Suprapubic skin (tissue), 4 donors: Measurements from ENCODE around the gene ZNF584. TPM values are rescaled to one million over a fixed set of nuclear protein-coding genes. Genes with fewer than 3 reads are reported as not detected.
"Not testable (repeated sequence)": the region's sequence is repeated elsewhere in the genome, so short reads cannot be mapped to it uniquely, and the experiment has no call there.

ENCODE experiments used
- DNase-seq, 2 donors: peaks; one replicate each; pipeline ENCODE4 v3.0.0-alpha.2; 2019; ENCODE audit warnings: low spot score in 2 of 2
- H3K27ac ChIP-seq: fragments of 200-600 bp; sonication (generic); one replicate; pipeline ENCODE4 v1.5.1; 2019
- H3K27me3 ChIP-seq: fragments of 200-600 bp; sonication (generic); one replicate; pipeline ENCODE4 v1.5.1; 2019
- H3K36me3 ChIP-seq: fragments of 200-600 bp; sonication (generic); one replicate; pipeline ENCODE4 v1.5.1; 2019
- H3K4me1 ChIP-seq: fragments of 200-600 bp; sonication (generic); one replicate; pipeline ENCODE4 v1.5.1; 2019
- H3K4me3 ChIP-seq: fragments of 200-600 bp; sonication (generic); one replicate; pipeline ENCODE4 v1.5.1; 2019; ENCODE audit warnings: mild to moderate bottlenecking
- H3K9me3 ChIP-seq: fragments of 200-600 bp; sonication (generic); one replicate; pipeline ENCODE4 v1.5.1; 2019
- EP300 ChIP-seq: sonication (generic); formaldehyde crosslinking; IDR thresholded peaks from one replicate; pipeline ENCODE4 v1.6.1; 2017; ENCODE audit warnings: antibody characterized with exemption
- POLR2A ChIP-seq, 2 donors: fragments of 450-650 bp; IDR thresholded peaks; one replicate each; pipeline ENCODE4 v1.6.1; 2017; ENCODE audit warnings: antibody characterized with exemption in 2 of 2, mild to moderate bottlenecking in 2 of 2, moderate library complexity in 2 of 2
- POLR2AphosphoS5 ChIP-seq, 3 donors: sonication (generic); formaldehyde crosslinking; IDR thresholded peaks; one replicate each; pipeline ENCODE4 v1.6.1; 2017; ENCODE audit warnings: antibody characterized with exemption in 3 of 3
- whole genome bisulfite sequencing: methylation state at CpG from one replicate; pipeline ENCODE4 v1.1.5; 2018; 5-methylcytosine and 5-hydroxymethylcytosine counted together
- total RNA-seq, 4 donors: library from RNA; depleted of rRNA; stranded (reverse); fragments of >200 nt; gene quantifications; one replicate each; pipeline ENCODE4 v1.1.0, GENCODE V29; 2016
- TF ChIP-seq, protein P1 (sequence below), 2 donors: fragments of 200-600 bp in 1 of 2; fragments of 450-650 bp in 1 of 2; sonication (generic) in 1 of 2; IDR thresholded peaks; one replicate each; pipeline ENCODE4 v1.5.1; 2016 to 2019; ENCODE audit warnings: antibody characterized with exemption in 2 of 2, mild to moderate bottlenecking in 1 of 2, moderate library complexity in 1 of 2

Gene ZNF584
- total RNA-seq, 4 donors from 2014 or later: 15.8 to 21.2 (median 17.4) TPM

DNA sequence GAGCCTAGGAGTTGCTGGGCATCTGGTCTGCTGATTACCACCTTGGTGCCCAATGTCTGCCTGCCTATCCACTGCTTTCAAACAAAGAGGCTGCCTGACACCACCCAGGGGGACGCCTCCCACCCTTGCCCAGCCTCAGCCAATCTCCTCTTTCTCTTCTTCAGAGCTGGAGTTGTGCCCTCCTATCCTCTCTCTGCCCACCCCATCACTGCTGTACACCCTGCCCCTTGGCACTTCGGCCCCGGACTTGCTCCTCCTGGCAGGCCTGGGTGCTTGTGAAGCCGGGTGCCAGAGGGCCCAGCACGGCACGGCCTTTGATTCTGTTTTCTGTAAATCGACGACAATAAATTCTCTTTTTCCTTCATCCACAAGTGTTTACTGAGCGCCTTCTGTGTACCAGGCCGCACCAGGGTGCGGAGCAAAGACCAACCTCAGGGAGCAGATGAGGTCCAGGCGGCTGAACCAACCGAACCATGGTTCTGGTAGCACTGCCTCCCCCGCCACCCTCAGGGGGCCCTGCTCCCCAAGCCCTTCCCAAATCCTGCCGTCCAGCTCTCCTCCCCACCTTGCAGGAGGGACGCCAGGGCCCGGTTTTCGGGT lies 8.0 kb upstream of the ZNF584 start:
- peaks cover 18% of the 10 kb centered on the region for H3K27me3 ChIP-seq
- no peak overlapping the region for H3K27ac ChIP-seq
- H3K4me1 ChIP-seq: peaks cover 34% of the 10 kb centered on the region
- H3K9me3 ChIP-seq: no peaks in the 10 kb centered on the region
- no peaks in the 10 kb centered on the region for H3K36me3 ChIP-seq
- WGBS: 51% methylated on average over 18 of the region's 18 CpGs
- peak overlapping the region; percentile 69 for H3K4me3 ChIP-seq
- TF ChIP-seq, protein P1, sequence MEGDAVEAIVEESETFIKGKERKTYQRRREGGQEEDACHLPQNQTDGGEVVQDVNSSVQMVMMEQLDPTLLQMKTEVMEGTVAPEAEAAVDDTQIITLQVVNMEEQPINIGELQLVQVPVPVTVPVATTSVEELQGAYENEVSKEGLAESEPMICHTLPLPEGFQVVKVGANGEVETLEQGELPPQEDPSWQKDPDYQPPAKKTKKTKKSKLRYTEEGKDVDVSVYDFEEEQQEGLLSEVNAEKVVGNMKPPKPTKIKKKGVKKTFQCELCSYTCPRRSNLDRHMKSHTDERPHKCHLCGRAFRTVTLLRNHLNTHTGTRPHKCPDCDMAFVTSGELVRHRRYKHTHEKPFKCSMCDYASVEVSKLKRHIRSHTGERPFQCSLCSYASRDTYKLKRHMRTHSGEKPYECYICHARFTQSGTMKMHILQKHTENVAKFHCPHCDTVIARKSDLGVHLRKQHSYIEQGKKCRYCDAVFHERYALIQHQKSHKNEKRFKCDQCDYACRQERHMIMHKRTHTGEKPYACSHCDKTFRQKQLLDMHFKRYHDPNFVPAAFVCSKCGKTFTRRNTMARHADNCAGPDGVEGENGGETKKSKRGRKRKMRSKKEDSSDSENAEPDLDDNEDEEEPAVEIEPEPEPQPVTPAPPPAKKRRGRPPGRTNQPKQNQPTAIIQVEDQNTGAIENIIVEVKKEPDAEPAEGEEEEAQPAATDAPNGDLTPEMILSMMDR (IDR thresholded peaks at IDR 0.05): no peak
- TF ChIP-seq POLR2AphosphoS5 (IDR thresholded peaks at IDR 0.05) (no peak), POLR2A (IDR thresholded peaks at IDR 0.05) (no peak), EP300 (no peak)
- DNase-seq: no peak

DNA sequence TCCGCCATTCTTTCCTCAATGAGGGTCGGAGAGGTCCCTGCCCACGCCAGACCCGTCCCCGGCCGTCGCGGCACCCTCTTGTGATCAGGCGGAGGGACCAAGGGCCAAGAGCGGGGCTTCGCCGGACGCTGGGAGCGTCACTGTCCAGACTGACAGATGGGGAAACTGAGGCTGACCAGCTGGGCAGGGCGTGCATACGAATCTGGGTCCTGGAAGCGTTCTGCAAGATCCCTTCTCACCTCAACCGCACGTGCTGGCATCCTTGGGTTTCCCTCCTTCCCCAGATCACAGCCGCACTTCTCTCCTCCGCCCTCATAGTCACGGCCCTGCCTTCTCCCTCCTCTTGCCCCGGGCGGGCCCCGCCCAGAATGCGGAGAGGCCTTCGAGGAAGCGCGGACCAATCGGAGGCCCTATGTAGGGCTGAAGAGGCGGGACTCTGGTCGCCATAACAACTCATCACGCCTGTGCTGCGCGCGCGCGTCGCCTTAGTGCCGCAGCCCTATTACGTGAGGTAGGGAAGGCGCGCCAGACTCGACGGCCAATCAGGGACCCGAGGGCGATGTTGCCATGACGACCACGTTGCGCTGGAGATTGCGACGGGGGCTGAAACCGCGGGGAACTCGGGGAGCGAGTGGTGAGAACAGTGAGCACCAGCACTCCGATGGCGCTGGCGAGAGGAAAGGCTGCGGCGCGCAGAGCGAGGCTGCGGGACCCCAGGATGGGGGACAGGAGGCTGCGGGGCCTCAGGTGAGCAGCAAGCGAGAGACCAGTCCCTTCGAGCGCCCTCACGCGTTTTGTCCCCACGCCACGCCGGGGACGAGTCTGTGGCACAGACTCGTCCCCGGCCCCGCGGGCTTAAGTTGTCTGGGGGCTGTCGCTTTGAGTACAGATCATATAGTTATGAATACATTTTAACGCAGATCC lies 7.3 kb upstream of the ZNF584 start:
- 5% methylated on average over 41 of the region's 80 CpGs for WGBS
- peak in 1 of 2 donors; percentile 51 for TF ChIP-seq POLR2A (IDR thresholded peaks at IDR 0.05)
- TF ChIP-seq, protein P1 (IDR thresholded peaks at IDR 0.05): no peak
- TF ChIP-seq POLR2AphosphoS5 (IDR thresholded peaks at IDR 0.05): peak in 2 of 3 donors; percentile 24 to 91
- Histone ChIP-seq H3K36me3 (no peaks in the 10 kb centered on the region), H3K4me1 (peaks cover 27% of the 10 kb centered on the region), H3K27ac (peak overlapping the region; percentile 65), H3K9me3 (no peaks in the 10 kb centered on the region), H3K27me3 (peaks cover 13% of the 10 kb centered on the region), H3K4me3 (peak overlapping the region; percentile 69)
- DNase-seq: peak; percentile 100

DNA sequence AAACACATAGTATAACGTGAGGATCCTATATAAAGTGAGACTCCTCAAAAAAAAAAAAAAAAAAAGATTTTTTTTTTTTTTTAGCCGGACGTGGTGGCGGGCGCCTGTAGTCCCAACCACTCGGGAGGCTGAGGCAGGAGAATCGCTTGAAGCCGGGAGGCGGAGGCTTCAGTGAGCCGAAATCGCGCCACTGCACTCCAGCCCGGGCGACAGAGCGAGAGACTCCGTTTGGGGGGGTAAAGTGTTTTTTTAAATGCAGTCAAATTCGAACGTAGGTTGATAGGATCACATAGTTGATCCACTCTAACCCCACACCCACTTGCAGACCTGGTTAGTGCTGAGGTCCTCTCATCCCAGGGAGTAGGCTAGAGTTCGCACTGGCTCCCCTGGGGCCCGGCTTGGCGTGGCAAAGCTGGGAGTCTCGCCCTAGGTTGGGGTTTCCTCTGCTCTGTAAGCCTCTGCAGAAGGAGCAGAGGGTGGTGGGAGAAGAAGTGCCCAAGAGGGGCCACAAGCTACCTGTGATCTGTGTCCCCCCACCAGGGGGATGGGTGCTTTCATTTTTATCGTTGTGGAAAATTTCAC lies 6.5 kb upstream of the ZNF584 start:
- H3K27me3 ChIP-seq: peaks cover 8% of the 10 kb centered on the region
- peak overlapping the region; percentile 69 for H3K4me3 ChIP-seq
- H3K36me3 ChIP-seq: no peaks in the 10 kb centered on the region
- no peaks in the 10 kb centered on the region for H3K9me3 ChIP-seq
- 16% methylated on average over 19 of the region's 23 CpGs for WGBS
- no peak for TF ChIP-seq POLR2A (IDR thresholded peaks at IDR 0.05)
- TF ChIP-seq, protein P1 (IDR thresholded peaks at IDR 0.05): no peak
- no peak for TF ChIP-seq POLR2AphosphoS5 (IDR thresholded peaks at IDR 0.05)
- TF ChIP-seq EP300: no peak
- H3K27ac ChIP-seq: peak overlapping the region; percentile 65
- peaks cover 24% of the 10 kb centered on the region for H3K4me1 ChIP-seq
- no peak for DNase-seq

DNA sequence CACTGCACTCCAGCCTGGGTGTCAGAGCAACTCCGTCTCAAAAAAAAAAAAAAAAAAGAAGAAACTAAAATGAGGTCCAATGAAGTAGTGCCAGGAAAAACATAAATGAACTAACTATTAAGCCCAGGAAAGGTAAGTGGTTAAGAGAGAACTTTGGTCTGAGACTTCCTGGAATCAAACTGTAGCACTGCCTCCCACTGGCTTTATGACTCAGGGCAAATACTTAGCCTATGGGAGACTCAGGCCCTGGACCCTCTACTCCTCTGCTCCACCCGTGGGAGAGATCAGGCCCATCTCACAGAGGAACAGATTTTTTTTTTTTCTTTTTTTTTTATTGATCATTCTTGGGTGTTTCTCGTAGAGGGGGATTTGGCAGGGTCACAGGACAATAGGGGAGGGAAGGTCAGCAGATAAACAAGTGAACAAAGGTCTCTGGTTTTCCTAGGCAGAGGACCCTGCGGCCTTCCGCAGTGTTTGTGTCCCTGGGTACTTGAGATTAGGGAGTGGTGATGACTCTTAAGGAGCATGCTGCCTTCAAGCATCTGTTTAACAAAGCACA lies 4.5 kb upstream of the ZNF584 start:
- not testable (repeated sequence) for H3K9me3 ChIP-seq, H3K27ac ChIP-seq, H3K4me3 ChIP-seq, H3K36me3 ChIP-seq, DNase-seq, H3K27me3 ChIP-seq
- H3K4me1 ChIP-seq: peaks cover 37% of the 10 kb centered on the region
- WGBS: 69% methylated on average over 5 of the region's 5 CpGs

DNA sequence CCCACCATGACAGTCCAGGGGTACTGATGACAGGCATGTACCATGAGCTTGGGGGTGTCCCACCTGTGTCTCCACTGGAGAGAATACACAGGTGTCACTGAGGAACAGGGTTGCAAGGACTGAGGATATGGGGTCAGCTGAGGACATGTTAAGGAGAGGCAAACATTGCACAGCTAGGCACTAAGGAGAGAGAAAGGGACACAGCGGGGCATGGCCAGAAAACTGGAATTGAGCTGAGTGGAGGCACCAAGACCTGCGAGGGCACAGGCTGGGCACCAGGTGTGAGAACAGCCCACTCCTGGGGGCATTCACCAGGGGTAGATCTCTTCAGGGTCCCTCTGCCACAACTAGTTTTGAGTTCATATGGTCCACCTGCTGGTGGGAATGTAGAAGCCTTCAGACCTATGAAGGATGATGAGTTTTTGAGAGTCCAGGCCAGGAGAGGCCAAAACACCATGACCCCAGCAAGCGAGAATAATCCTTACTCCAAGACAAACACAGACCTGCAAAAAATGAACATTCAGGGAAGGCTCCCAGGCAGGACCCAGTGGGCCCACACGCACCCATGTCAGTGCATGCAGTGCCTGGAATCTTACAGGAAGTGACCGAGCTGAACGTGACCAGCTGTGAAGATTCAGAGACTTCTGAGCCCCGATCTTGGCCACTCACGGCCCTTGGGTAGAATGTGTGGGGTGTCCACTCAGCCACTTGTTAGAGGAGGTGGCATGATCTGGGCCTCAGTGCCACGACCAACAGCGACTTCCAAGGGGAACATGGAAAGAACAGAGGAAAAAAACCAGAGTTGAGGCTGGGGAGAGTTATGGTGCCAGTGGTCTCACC lies 1.4 kb upstream of the ZNF584 start:
- TF ChIP-seq, protein P1 (IDR thresholded peaks at IDR 0.05): no peak
- no peak for TF ChIP-seq EP300
- no peak for TF ChIP-seq POLR2A (IDR thresholded peaks at IDR 0.05)
- no peak for TF ChIP-seq POLR2AphosphoS5 (IDR thresholded peaks at IDR 0.05)

More for the DNA sequence above, 1.4 kb upstream of the ZNF584 start:
- H3K4me1 ChIP-seq: peaks cover 32% of the 10 kb centered on the region
- no peaks in the 10 kb centered on the region for H3K9me3 ChIP-seq
- 73% methylated on average over 10 of the region's 10 CpGs for WGBS
- no peaks in the 10 kb centered on the region for H3K36me3 ChIP-seq
- peak overlapping the region; percentile 94 for H3K4me3 ChIP-seq
- H3K27me3 ChIP-seq: no peaks in the 10 kb centered on the region
- H3K27ac ChIP-seq: no peak overlapping the region
- DNase-seq: no peak
